Keratinocyte (primary cell): ENCODE data around the gene SPPL3.

Source experiments
- EZH2 ChIP-seq: IDR thresholded peaks from one replicate; pipeline ENCODE4 v1.6.1; 2012; ENCODE audit warnings: inconsistent platforms, mild to moderate bottlenecking, low read length, moderate library complexity
- TF ChIP-seq, protein P1 (sequence below), 3 experiments: IDR thresholded peaks in 1 of 3; conservative IDR thresholded peaks in 1 of 3; optimal IDR thresholded peaks in 1 of 3; 2 replicates in 2 of 3; 3 replicates in 1 of 3; pipeline versions ENCODE3 to v1.5.1; 2011; ENCODE audit warnings: low read length in 3 of 3, mild to moderate bottlenecking in 3 of 3, moderate library complexity in 2 of 3, control low read depth in 1 of 3, inconsistent platforms in 1 of 3; ENCODE audit not compliant: insufficient read depth in 2 of 3; ENCODE audit errors: extremely low read depth in 1 of 3

DNA sequence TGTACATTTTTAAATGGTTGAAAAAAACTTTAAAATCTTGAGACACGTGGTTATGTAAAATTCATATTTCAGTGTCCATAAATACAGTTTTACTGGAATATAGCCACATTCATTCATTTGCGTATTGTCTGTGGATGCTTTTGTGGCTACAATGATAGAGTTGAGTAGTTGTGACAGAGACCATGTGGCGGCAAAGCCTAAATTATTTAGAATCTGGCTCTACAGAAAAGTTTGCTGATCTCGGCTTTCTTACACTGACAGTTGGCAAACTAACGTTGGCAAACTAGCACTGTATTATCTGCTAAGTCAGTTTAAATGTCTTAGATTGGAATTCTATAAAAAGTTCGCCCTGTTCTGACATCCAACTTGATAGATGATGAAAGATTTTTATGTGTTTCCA lies 191.5 kb downstream of the SPPL3 start:
- TF ChIP-seq, protein P1, sequence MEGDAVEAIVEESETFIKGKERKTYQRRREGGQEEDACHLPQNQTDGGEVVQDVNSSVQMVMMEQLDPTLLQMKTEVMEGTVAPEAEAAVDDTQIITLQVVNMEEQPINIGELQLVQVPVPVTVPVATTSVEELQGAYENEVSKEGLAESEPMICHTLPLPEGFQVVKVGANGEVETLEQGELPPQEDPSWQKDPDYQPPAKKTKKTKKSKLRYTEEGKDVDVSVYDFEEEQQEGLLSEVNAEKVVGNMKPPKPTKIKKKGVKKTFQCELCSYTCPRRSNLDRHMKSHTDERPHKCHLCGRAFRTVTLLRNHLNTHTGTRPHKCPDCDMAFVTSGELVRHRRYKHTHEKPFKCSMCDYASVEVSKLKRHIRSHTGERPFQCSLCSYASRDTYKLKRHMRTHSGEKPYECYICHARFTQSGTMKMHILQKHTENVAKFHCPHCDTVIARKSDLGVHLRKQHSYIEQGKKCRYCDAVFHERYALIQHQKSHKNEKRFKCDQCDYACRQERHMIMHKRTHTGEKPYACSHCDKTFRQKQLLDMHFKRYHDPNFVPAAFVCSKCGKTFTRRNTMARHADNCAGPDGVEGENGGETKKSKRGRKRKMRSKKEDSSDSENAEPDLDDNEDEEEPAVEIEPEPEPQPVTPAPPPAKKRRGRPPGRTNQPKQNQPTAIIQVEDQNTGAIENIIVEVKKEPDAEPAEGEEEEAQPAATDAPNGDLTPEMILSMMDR (optimal IDR thresholded peaks at IDR 0.05 in 1 of 3, IDR thresholded peaks at IDR 0.05 in 1 of 3, conservative IDR thresholded peaks at IDR 0.05 in 1 of 3; ENCODE audit: extremely low read depth in 1 of 3, insufficient read depth in 2 of 3, low read length in 3 of 3) = no peak
- TF ChIP-seq EZH2 = no peak
